Activated T-cell treated with anti-CD3 and anti-CD28 coated beads for 1 hour (primary cell): Measurements from ENCODE around the gene GAS7.

ENCODE experiments used
- DNase-seq: peaks from one replicate; pipeline ENCODE4 v3.0.0-alpha.2; 2020; ENCODE audit warnings: low read depth

Gene GAS7

GRCh38 chr17:9880582-9880999 lies 317.8 kb downstream of the GAS7 start:
- no peak for DNase-seq

GRCh38 chr17:9878786-9879525 lies 319.4 kb downstream of the GAS7 start:
- no peak for DNase-seq

GRCh38 chr17:9878356-9878755 lies 320.1 kb downstream of the GAS7 start:
- no peak for DNase-seq

- no peak for DNase-seq
Observed at GRCh38 chr17:9875441-9875840, 323.0 kb downstream of the GAS7 start.

- no peak for DNase-seq
Observed at GRCh38 chr17:9874722-9875121, 323.7 kb downstream of the GAS7 start.

GRCh38 chr17:9872852-9873251 lies 325.6 kb downstream of the GAS7 start:
- no peak for DNase-seq

GRCh38 chr17:9868552-9868951 lies 329.9 kb downstream of the GAS7 start:
- no peak for DNase-seq

- no peak for DNase-seq
Observed at GRCh38 chr17:9865586-9865985, 332.8 kb downstream of the GAS7 start.

- DNase-seq = no peak
Observed at GRCh38 chr17:9862949-9863348, 335.5 kb downstream of the GAS7 start.

GRCh38 chr17:9862220-9862619 lies 336.2 kb downstream of the GAS7 start:
- DNase-seq = no peak

GRCh38 chr17:9860851-9861250 lies 337.6 kb downstream of the GAS7 start:
- no peak for DNase-seq
